PC-3 (cell line): ENCODE data around the gene LRP2. TPM values are rescaled to one million over a fixed set of nuclear protein-coding genes. Genes with fewer than 3 reads are reported as not detected.
"Not testable (repeated sequence)": the region's sequence is repeated elsewhere in the genome, so short reads cannot be mapped to it uniquely, and the experiment has no call there.

Source experiments
- ATAC-seq: fragments of 200-7000 bp; cut with Tn5 transposase; 2 replicates; pipeline ENCODE4 v1.9.1; 2020; ENCODE audit warnings: mild to moderate bottlenecking, moderate library complexity
- BruUV-seq: library from RNA; stranded (reverse); fragments of 400-500 nt; replicated peaks from 2 replicates; lab custom pipeline; 2021; lab: Mats Ljungman, UMichigan
- CTCF ChIA-PET: fragments of 300-600 bp; sonication (Branson Sonifier 250); formaldehyde crosslinking; loops from one replicate; lab custom pipeline; 2022; ENCODE audit warnings: antibody characterized with exemption; lab: Charles Lee
- POLR2A ChIA-PET: fragments of 300-600 bp; sonication (Branson Sonifier 250); formaldehyde crosslinking; loops from one replicate; lab custom pipeline; 2022; ENCODE audit warnings: antibody characterized with exemption; ENCODE audit not compliant: unreplicated experiment; lab: Charles Lee
- DNase-seq: peaks from one replicate; pipeline ENCODE4 v3.0.0-alpha.2; 2015
- H2AFZ ChIP-seq: fragments of 300-600 bp; sonication (generic); 2 replicates; pipeline ENCODE4 v1.6.0; 2016; ENCODE audit warnings: antibody characterized with exemption, low read length
- H3F3A ChIP-seq: fragments of 300-600 bp; sonication (generic); one replicate; pipeline ENCODE4 v1.6.0; 2017; ENCODE audit warnings: antibody characterized with exemption, low read length, control low read depth, mild to moderate bottlenecking; ENCODE audit not compliant: unreplicated experiment
- H3K27ac ChIP-seq: fragments of 300-600 bp; sonication (generic); 2 replicates; pipeline ENCODE4 v1.5.1; 2016; ENCODE audit warnings: mild to moderate bottlenecking, low read length
- H3K27me3 ChIP-seq: fragments of 300-600 bp; sonication (generic); 2 replicates; pipeline ENCODE4 v1.6.1; 2016; ENCODE audit warnings: low read length, mixed read lengths
- H3K36me3 ChIP-seq: fragments of 300-600 bp; sonication (generic); 2 replicates; pipeline ENCODE4 v1.6.1; 2016; ENCODE audit warnings: low read depth, mixed run types, low read length, mixed read lengths
- H3K4me1 ChIP-seq: fragments of 300-600 bp; sonication (generic); 2 replicates; pipeline ENCODE4 v1.5.1; 2016; ENCODE audit warnings: low read length; ENCODE audit not compliant: insufficient read depth
- H3K4me2 ChIP-seq: fragments of 300-600 bp; sonication (generic); 2 replicates; pipeline ENCODE4 v1.6.0; 2016; ENCODE audit warnings: low read length
- H3K4me3 ChIP-seq: fragments of 300-600 bp; sonication (generic); 2 replicates; pipeline ENCODE4 v1.5.1; 2016; ENCODE audit warnings: mild to moderate bottlenecking, low read length, mixed read lengths
- H3K79me2 ChIP-seq: fragments of 300-600 bp; sonication (generic); 2 replicates; pipeline ENCODE4 v1.6.1; 2017; ENCODE audit warnings: low read length, mixed read lengths
- H3K9ac ChIP-seq: fragments of 300-600 bp; sonication (generic); 2 replicates; pipeline ENCODE4 v1.6.0; 2016; ENCODE audit warnings: mild to moderate bottlenecking, low read length
- H3K9me2 ChIP-seq: fragments of 300-600 bp; sonication (generic); replicated peaks from 2 replicates; pipeline ENCODE4 v1.6.1; 2016; ENCODE audit warnings: mixed run types, low read length, mixed read lengths
- H3K9me3 ChIP-seq: fragments of 300-600 bp; sonication (generic); 2 replicates; pipeline ENCODE4 v1.6.1; 2016; ENCODE audit warnings: low read length, mixed read lengths
- H4K20me1 ChIP-seq: fragments of 300-600 bp; sonication (generic); 2 replicates; pipeline ENCODE4 v1.6.1; 2016; ENCODE audit warnings: low read length, mixed read lengths
- CTCF ChIP-seq: fragments of 300-600 bp; sonication (generic); conservative IDR thresholded peaks from 2 replicates; pipeline ENCODE4 v1.5.1; 2017; ENCODE audit warnings: antibody characterized with exemption, low read depth, mild to moderate bottlenecking, low read length
- EZH2 ChIP-seq: fragments of 300-600 bp; sonication (generic); IDR thresholded peaks from one replicate; pipeline ENCODE4 v1.6.1; 2017; ENCODE audit warnings: antibody characterized with exemption, mild to moderate bottlenecking, low read length; ENCODE audit not compliant: unreplicated experiment
- EZH2phosphoT487 ChIP-seq: fragments of 300-600 bp; sonication (generic); IDR thresholded peaks from 2 replicates; pipeline ENCODE4 v1.6.1; 2018; ENCODE audit warnings: mild to moderate bottlenecking, antibody characterized with exemption, low read length, borderline replicate concordance
- intact Hi-C: fragments of 100-400 bp; cut with micrococcal nuclease; formaldehyde crosslinking; loops from 2 replicates; pipeline ENCODE4 v1.9.0; 2023
- total RNA-seq: library from RNA; depleted of rRNA; stranded (reverse); fragments of >200 nt; gene quantifications from 2 replicates; pipeline ENCODE4 v1.2.3, GENCODE V29; 2014

The LRP2 gene
- total RNA-seq, 1 experiment from 2014 or later = not detected

DNA sequence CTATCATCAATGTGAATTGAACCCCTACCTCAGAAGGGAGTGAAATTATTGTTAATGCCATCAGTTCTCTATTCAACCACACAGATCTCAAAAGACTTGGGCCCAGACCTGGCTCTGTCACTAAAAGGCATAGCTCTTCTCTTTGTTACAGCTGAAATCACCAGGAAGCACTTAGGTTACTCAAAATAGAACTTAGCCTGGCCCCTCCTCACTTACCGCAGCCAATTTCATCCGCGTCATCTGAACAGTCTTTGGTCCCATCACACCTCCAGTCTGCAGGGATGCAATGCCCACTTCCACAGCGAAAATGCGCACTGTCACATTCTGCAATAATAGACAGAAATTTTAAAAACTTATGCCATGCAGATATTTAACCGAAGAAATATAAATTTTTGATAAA lies 41.8 kb downstream of the LRP2 start:
- H3K9me2 ChIP-seq = no peaks in the 10 kb centered on the region
- BruUV-seq = no TSS peak
- no peak overlapping the region for H3K4me2 ChIP-seq
- H3K4me1 ChIP-seq = no peaks in the 10 kb centered on the region
- H3K36me3 ChIP-seq = no peaks in the 10 kb centered on the region
- peaks cover 72% of the 10 kb centered on the region for H3K27me3 ChIP-seq
- no peaks in the 10 kb centered on the region for H3K79me2 ChIP-seq
- TF ChIP-seq CTCF (no peak), EZH2phosphoT487 (no peak), EZH2 (no peak)
- no peaks in the 10 kb centered on the region for H4K20me1 ChIP-seq
- intact Hi-C loops = no loop called here
- H3K9ac ChIP-seq = no peak overlapping the region
- no peak overlapping the region for H2AFZ ChIP-seq
- no peaks in the 10 kb centered on the region for H3K9me3 ChIP-seq
- ChIA-PET POLR2A (no interaction called here), CTCF (no interaction called here)
- DNase-seq (no peak), ATAC-seq (no peak)
- no peak overlapping the region for H3K27ac ChIP-seq
- no peaks in the 10 kb centered on the region for H3F3A ChIP-seq
- H3K4me3 ChIP-seq = no peak overlapping the region

DNA sequence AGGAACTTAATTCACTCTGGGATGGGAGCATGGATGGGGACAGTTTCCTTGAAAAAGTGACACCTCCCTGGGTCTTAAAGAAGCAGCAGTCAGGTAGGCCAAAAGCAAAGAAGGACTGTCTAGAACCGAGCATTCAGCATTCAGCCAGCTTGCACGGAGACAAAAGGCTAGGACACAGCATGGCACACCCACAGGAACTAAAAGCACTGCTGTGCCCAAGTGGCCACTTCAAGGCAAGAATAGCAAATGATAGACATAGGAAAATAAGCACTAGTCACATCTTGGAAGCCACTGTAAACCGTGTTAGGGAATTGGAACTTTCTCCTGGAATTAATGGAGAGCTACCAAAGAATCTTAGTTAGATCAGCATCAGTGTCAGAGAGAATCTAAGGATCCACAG lies 47.0 kb downstream of the LRP2 start:
- TF ChIP-seq EZH2phosphoT487 (no peak), CTCF (no peak), EZH2 (no peak)
- Histone ChIP-seq H3K79me2 (no peaks in the 10 kb centered on the region), H3K9me3 (no peaks in the 10 kb centered on the region), H3K4me3 (no peak overlapping the region), H3K27ac (no peak overlapping the region), H3F3A (no peaks in the 10 kb centered on the region), H3K4me1 (no peaks in the 10 kb centered on the region), H3K9me2 (no peaks in the 10 kb centered on the region), H3K9ac (no peak overlapping the region), H3K36me3 (no peaks in the 10 kb centered on the region), H3K27me3 (peaks cover 44% of the 10 kb centered on the region), H3K4me2 (no peak overlapping the region), H2AFZ (no peak overlapping the region), H4K20me1 (no peaks in the 10 kb centered on the region)
- ATAC-seq (no peak), DNase-seq (no peak)
- POLR2A ChIA-PET = no interaction called here
- no TSS peak for BruUV-seq
- CTCF ChIA-PET = no interaction called here
- intact Hi-C loops = no loop called here

GRCh38 chr2:169308349-169308748 lies 54.0 kb downstream of the LRP2 start:
- H3K79me2 ChIP-seq, H3K4me2 ChIP-seq, H3K4me3 ChIP-seq, DNase-seq, H3K27me3 ChIP-seq, H2AFZ ChIP-seq, H3K36me3 ChIP-seq, H3K9me2 ChIP-seq, H3K27ac ChIP-seq, H3K9ac ChIP-seq, intact Hi-C loops, H3K9me3 ChIP-seq, H3F3A ChIP-seq, BruUV-seq, H4K20me1 ChIP-seq, CTCF ChIA-PET, POLR2A ChIA-PET, H3K4me1 ChIP-seq, ATAC-seq: not testable (repeated sequence)

DNA sequence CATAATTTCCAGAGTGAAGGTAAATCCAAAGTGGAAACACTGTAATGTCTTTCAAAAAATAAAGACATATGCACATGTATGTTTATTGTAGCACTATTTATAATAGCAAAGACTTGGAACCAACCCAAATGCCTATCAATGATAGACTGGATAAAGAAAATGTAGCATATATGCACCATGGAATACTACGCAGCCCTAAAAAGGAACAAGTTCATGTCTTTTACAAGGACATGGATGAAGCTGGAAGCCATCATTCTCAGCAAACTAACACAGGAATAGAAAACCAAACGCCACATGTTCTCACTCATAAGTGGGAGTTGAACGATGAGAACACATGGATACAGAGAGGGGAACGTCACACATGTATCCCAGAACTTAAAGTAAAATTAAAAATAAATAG lies 57.6 kb downstream of the LRP2 start:
- H3F3A ChIP-seq, H3K4me1 ChIP-seq, H3K9me2 ChIP-seq, CTCF ChIA-PET, H3K79me2 ChIP-seq, DNase-seq, intact Hi-C loops, H3K36me3 ChIP-seq, POLR2A ChIA-PET, ATAC-seq, H3K4me2 ChIP-seq, H3K9me3 ChIP-seq, H3K27ac ChIP-seq, H2AFZ ChIP-seq, BruUV-seq, H3K9ac ChIP-seq, H4K20me1 ChIP-seq, H3K4me3 ChIP-seq: not testable (repeated sequence)
- peaks cover 37% of the 10 kb centered on the region for H3K27me3 ChIP-seq
